OCI-M2 (cell line): ENCODE data around the gene TPBG.

ENCODE experiments used
- DNase-seq: peaks from one replicate; lab custom pipeline; 2025; ENCODE audit not compliant: unreplicated experiment; lab: John Stamatoyannopoulos, UW

Gene TPBG, protein sequence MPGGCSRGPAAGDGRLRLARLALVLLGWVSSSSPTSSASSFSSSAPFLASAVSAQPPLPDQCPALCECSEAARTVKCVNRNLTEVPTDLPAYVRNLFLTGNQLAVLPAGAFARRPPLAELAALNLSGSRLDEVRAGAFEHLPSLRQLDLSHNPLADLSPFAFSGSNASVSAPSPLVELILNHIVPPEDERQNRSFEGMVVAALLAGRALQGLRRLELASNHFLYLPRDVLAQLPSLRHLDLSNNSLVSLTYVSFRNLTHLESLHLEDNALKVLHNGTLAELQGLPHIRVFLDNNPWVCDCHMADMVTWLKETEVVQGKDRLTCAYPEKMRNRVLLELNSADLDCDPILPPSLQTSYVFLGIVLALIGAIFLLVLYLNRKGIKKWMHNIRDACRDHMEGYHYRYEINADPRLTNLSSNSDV

DNA sequence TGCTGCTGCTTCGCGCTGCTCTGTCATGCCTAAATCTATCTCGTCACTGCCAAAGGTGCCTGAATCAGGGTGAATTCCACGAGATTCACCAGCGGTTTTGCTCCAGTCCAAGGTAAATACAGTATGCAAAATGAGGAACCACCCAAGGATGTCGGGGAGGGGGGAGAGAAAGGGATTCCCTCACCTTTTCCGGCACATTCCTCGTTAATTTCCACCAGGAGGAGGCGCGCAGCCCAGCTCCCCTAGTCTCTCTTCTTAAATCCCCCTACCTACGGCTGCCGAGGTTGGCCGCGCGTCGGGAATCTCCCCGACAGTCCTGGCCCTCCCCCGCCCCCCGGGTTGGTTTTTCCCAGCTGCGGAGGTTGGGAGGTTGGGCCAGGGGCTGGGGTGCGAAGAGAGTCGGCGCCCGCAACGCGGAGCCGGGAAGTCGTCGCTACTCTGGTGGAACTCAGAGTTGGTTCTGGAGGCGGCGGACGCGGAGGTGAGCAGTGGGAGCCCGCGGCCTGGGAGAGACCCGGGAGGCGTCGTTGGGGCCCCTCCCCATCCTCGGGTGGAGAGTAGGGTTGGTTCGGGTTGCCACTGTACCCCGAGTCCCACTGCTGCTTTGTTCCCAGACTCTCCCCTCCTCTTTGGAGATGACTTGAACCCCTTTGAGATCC is at the start of gene TPBG:
Gene TPBG (plus strand): TSS at position 390 of the 659 bp plus-strand sequence. CDS start 1,145 bp downstream, outside the sequence.
- no peak for DNase-seq

- DNase-seq, result no peak
Measured at GRCh38 chr6:82322386-82322785, 41.2 kb upstream of the TPBG start.

DNA sequence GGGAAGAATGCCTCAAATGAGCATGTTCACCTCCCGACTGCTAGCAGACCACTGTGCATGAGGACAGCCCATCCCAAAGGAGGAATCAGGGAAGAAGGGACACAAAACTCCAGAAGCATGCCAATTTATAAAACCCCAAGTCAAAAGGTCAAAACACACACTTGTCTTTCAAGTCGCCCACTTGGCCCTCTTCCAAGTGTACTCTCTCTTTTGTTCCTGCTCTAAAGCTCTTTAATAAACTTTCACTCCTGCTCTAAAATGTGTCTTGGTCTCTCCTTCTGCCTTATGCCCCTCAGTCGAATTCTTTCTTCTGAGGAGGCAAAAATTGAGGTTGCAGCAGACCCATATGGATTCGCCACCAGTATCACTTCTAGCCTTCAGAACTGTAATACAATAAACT is 33.9 kb upstream of the TPBG start:
- no peak for DNase-seq

DNA sequence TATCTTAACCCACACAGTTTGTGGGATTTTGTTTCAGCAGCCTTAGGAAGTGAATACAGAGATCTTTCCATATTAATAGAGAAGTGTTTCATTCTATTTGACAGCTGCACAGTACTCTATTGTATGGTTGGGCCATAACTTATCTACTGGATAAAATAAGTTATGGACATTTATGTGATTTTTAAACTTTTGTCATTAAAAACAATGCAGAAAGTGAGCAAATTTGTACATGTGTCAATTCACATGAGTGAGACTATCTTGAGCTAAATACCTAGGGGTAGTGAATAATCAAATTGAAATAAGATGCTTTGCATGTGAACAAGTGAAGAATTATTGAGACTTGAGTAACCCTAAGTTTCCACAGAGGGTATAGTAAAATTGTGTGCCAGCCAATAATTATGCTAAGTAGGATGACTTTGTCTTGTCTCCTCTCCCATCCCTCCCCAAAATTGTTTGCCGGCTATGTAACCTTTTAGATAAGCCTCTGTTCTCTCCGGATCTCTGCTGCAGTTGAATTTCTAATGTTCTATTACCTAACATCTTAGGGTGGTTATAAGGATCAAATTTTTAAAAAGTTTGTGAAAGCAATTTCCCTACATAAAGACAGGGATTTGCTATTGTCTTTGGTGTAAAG is 33.3 kb upstream of the TPBG start:
- no peak for DNase-seq

DNA sequence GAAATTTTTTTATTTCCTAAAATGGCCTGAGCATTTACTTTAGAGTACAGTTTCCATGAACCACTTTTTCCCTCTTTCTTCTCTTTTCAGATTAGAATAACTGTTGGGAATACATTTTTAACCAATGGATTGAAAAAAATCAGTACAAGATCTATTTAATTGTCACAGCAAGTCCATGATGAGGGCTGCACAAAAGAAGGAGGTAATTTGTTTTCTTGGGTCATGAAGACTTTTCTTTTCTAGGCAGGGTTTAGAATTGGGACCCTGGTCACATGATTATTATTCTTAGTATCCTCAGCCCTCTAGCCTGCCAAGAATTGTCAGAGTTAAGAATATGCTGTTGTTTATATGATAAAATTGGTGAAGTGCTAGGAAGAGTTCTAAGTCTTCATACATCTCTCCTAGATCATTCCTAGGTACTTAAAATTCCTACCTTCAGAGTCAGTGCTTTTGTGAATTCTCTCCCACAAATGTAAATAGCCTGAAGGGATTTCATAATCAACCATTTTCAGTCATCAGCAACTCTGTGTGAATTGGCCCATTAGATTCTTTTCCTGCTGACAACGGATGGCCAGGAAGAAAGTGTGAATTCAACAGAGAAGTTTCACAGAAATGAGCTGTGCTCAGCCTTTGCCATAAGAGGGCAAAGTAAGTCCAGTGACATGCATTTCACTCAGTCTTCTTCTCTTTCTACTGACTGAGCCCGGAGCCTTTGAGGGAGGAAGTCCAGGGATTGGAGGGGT is 32.4 kb upstream of the TPBG start:
- DNase-seq, result no peak

DNA sequence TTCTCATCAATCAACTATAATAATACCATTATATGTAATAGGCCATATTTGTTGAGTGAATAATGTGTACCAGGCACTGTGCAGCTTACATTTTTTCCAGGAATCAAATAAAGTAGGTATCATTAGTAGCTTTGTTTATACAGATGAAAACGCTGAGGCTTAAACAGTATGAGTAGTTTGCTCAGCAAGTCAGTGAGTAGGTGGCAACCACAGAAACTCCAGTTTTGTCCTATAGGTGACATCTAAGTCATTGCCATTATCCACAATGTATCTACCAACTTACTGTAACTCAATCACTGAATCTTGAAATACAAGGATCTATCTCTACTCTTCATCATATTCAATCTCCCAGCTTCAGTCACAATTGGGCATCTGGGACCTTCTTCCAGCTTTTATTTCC is 29.8 kb upstream of the TPBG start:
- no peak for DNase-seq

GRCh38 chr6:82337688-82338257 is 25.8 kb upstream of the TPBG start:
- no peak for DNase-seq

- no peak for DNase-seq
Measured at GRCh38 chr6:82348130-82348529, 15.5 kb upstream of the TPBG start.

- no peak for DNase-seq
Measured at GRCh38 chr6:82353848-82354247, 9.8 kb upstream of the TPBG start.

DNA sequence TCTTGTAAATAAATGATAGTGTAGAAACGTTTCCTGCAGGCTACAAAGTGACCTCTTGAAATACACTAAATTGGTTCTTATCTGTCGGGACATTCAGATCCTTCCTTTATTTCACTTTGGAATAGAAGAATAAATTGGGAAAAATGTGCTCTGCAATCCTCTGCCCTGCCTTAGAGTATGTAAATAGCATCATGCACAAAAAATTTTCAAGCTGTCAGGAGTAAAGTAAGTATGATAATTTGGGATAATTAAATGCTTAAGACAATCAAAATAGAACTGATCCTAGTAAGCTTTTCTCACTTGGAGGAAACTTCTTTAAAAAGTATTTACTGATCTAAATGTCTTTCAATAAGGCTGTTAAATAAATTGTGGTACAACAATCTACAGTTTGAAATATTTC is 3.1 kb upstream of the TPBG start:
- no peak for DNase-seq

- DNase-seq, result no peak
Measured at GRCh38 chr6:82361631-82362030, 2.0 kb upstream of the TPBG start.

DNA sequence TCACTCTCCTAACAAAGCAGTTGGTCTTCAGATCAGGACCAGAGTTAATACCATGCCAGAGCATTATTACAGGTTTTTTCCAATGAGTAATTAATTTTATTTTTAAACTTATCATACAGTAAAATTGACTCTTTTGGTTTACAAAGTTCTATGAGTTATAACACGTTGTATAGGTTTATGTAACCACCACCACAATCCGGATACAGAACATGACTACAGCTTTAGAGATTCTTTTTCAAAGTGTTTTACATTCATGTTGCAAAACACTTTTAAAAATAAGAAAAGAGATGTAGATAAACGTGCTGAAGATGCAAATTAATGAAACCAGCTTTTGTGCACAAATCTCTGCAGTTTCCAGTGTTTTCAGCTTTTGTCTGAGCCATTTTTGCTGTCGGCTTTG is 1.5 kb upstream of the TPBG start:
- no peak for DNase-seq

GRCh38 chr6:82362878-82363427 is 664 bp upstream of the TPBG start:
- no peak for DNase-seq

DNA sequence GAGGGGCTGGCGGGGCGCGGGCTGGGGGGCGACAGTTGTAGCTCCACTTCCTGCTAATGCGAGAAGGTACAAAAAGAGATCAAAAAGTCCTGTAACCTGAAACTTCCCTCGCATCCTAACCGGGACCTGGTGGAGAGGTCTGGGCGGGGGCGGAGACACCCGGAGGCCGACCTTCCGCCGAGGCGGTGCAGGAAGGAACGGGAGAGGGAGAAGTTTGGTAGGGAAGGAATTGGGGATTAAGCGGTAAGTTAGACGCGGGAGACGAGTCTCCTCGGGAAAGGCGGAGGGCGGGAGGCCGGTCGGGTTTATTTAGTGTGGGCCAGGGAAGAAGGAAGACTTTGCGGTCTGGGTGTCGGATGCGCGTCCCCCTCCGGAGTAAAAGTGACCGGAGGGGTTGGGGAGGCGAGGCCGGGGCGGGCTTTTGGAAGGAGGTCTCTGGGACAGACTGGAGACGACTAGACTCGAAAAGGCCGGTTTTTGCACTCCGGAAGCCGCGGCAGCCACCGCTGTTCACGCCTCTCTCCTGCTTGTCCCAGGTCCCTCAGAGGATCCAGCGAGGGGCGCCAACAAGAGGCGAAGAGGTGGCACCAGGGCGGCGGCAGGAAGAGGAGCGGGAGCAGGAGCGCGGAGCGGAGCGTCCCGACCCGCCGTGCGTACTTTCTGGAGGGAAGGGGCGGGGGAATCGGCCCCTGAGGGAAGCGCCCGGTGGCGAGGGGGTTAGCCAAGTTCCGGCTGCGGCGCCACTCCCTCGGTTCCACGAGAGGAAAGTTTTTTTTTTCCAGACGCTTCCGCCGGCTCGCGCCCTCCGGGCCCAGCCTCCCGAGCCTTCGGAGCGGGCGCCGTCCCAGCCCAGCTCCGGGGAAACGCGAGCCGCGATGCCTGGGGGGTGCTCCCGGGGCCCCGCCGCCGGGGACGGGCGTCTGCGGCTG is 734 bp downstream of the TPBG start:
- DNase-seq, result no peak

- no peak for DNase-seq
Measured at GRCh38 chr6:82365016-82365795, 1.6 kb downstream of the TPBG start.

- no peak for DNase-seq
Measured at GRCh38 chr6:82367704-82368103, 4.1 kb downstream of the TPBG start.

DNA sequence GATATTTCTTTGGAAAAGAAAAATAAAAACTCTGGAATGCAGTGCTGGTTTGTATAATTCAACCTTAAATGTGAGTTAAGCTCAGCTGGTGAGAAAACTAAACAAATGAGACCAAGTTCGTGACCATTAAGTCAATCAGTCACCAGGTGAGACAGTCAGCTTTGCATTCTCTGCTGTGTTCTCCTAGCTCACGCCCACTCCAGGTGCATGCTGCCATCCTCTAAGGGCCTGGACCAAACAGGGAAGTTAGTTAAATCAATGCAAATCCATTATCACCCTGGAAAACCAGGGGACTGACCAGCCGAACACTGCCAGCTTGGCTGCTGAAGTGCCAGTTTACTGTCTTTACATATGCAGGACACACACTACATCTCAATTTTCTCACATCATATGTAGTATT is 7.2 kb downstream of the TPBG start:
- DNase-seq, result no peak

DNA sequence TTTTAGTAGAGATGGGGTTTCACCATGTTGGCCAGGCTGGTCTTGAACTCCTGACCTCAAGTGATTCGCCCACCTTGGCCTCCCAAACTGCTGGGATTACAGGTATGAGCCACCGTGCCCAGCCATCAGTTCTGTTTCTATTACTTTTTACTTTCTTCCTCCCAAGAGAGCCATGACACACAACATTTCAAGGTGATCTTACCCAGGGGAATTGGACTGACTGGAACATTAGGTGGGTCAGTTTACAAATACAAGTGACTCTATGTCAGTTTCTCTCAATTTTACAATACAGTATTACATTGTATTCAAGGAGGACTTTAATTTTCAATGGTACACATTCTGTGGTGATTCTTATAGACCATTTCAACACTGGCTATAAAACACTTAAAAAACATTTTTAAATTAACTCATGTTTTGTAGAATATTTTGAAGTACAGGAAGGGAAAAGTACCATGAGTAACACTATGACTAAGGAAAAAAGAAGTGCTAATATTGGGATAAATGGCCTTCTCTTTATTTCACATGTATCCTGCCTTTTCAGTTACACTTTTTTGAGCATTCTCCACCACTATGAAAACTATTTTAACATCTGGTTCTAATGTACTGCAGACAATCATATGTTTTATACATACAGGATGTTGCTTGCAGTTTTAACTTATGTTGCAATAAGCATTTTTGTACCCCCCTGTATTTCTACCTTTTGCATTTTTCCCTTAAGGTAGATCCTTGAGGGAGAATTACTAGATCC is 8.4 kb downstream of the TPBG start:
- no peak for DNase-seq
